Upper lobe of left lung (tissue), 6 donors: ENCODE measurements around the gene ZSWIM6. TPM values are rescaled to one million over a fixed set of nuclear protein-coding genes. Genes with fewer than 3 reads are reported as not detected.

Experiments
- ATAC-seq, 2 donors: fragments of 200-7000 bp; cut with Tn5 transposase; one replicate each; pipeline ENCODE4 v1.9.1; 2022; ENCODE audit warnings: mild to moderate bottlenecking in 2 of 2, moderate library complexity in 2 of 2; ENCODE audit not compliant: low FRiP score in 2 of 2
- DNase-seq, 2 donors: peaks; one replicate each; pipeline ENCODE4 v3.0.0-alpha.2; 2019 to 2020
- H3K27ac ChIP-seq, 4 donors: fragments of 200-600 bp; sonication (generic); one replicate each; pipeline ENCODE4 v1.5.1; 2016 to 2019
- H3K27me3 ChIP-seq, 4 donors: fragments of 200-600 bp; sonication (generic); one replicate each; pipeline ENCODE4 v1.5.1; 2017 to 2019
- H3K36me3 ChIP-seq, 4 donors: fragments of 200-600 bp; sonication (generic); one replicate each; pipeline ENCODE4 v1.5.1; 2016 to 2019
- H3K4me1 ChIP-seq, 4 donors: fragments of 200-600 bp; sonication (generic); one replicate each; pipeline ENCODE4 v1.5.1; 2018 to 2019
- H3K4me3 ChIP-seq, 4 donors: fragments of 200-600 bp; sonication (generic); one replicate each; pipeline ENCODE4 v1.5.1; 2017 to 2019; ENCODE audit warnings: mild to moderate bottlenecking in 2 of 4, moderate library complexity in 1 of 4
- H3K9me3 ChIP-seq, 4 donors: fragments of 200-600 bp; sonication (generic); one replicate each; pipeline ENCODE4 v1.5.1; 2018 to 2019
- CTCF ChIP-seq, 6 experiments: fragments of 450-650 bp in 4 of 6; fragments of 200-600 bp in 2 of 6; sonication (generic) in 2 of 6; IDR thresholded peaks; one replicate each; pipeline ENCODE4 v1.5.1; 2016 to 2019; ENCODE audit warnings: antibody characterized with exemption in 6 of 6
- EP300 ChIP-seq, 4 donors: sonication (generic); formaldehyde crosslinking; IDR thresholded peaks; one replicate each; pipeline ENCODE4 v1.5.1; 2017; ENCODE audit warnings: antibody characterized with exemption in 4 of 4, control low read depth in 2 of 4
- POLR2A ChIP-seq, 4 donors: fragments of 450-650 bp; IDR thresholded peaks; one replicate each; pipeline ENCODE4 v1.5.1; 2016 to 2017; ENCODE audit warnings: antibody characterized with exemption in 4 of 4, mild to moderate bottlenecking in 2 of 4
- POLR2AphosphoS5 ChIP-seq, 2 donors: sonication (generic); formaldehyde crosslinking; IDR thresholded peaks; one replicate each; pipeline ENCODE4 v1.5.1; 2017; ENCODE audit warnings: antibody characterized with exemption in 2 of 2
- WGBS, 2 donors: methylation state at CpG; one replicate each; pipeline ENCODE4 v1.1.5; 2017 to 2018; 5-methylcytosine and 5-hydroxymethylcytosine counted together
- total RNA-seq, 6 donors: library from RNA; depleted of rRNA in 4 of 6; stranded (reverse); fragments of >200 nt in 4 of 6; gene quantifications; one replicate each; pipeline versions ENCODE4 v1.1.0 to v1.2.1, GENCODE V29; 2016 to 2021
- donor health status: DM: no; HTN: no; CAD: no; lungs with moderate emphysema.
- donor health status: DM: no; HTN: yes; CAD: no; lungs with severe emphysema.

The ZSWIM6 gene
- total RNA-seq, 6 donors from 2014 or later: 10.5 to 22.3 (median 15.7) TPM

DNA sequence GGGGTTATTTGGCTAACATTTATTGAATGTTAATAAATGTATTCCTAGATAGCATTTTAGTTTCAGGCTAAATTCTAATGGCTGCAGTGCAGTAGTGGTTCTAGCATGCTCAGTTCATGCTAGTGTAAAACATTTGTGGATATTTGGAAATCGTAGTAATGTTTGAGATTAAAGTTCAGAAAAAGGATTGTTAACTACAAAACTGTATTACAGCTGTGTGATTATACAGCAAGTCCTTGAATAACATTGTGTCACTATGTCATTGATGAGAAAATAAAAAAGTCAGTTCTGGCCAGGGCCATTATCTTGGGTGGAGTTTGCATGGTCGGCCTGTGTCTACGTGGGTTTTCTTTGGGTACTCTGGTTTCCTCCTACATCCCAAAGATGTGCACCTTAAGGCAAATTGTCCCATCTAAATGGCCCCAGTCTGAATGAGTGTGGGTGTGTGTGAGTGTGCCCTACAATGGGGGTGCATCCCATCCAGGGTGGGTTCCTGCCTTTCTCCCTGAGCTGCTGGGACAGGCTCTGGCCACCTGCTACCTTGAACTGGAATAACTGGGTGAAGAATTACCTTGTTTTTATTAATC is 8.8 kb downstream of the ZSWIM6 start:
- no peak for ATAC-seq

GRCh38 chr5:61342071-61342501 is 10.0 kb downstream of the ZSWIM6 start:
- H3K9me3 ChIP-seq: no peaks in the 10 kb centered on the region
- H3K4me3 ChIP-seq: no peak overlapping the region
- H3K27ac ChIP-seq: no peak overlapping the region
- TF ChIP-seq CTCF (IDR thresholded peaks at IDR 0.05): no peak
- no peak for TF ChIP-seq POLR2AphosphoS5 (IDR thresholded peaks at IDR 0.05)
- TF ChIP-seq EP300 (IDR thresholded peaks at IDR 0.05): no peak
- no peak for TF ChIP-seq POLR2A (IDR thresholded peaks at IDR 0.05)
- WGBS, 2 donors: 70 to 77% methylated on average over 3 to 4 of the region's 4 CpGs
- no peaks in the 10 kb centered on the region for H3K36me3 ChIP-seq
- DNase-seq: no peak
- H3K4me1 ChIP-seq: peaks cover 10 to 46% (median 21%) of the 10 kb centered on the region in 4 donors
- no peaks in the 10 kb centered on the region for H3K27me3 ChIP-seq
- ATAC-seq: peak in 1 of 2 donors; percentile 57

More for the DNA sequence above, 8.8 kb downstream of the ZSWIM6 start:
- no peaks in the 10 kb centered on the region for H3K9me3 ChIP-seq
- WGBS, 2 donors: 69 to 80% methylated on average over 3 of the region's 3 CpGs
- H3K4me1 ChIP-seq: peaks cover 12 to 47% (median 19%) of the 10 kb centered on the region in 4 donors
- no peak overlapping the region for H3K27ac ChIP-seq
- no peaks in the 10 kb centered on the region for H3K27me3 ChIP-seq
- H3K36me3 ChIP-seq: no peaks in the 10 kb centered on the region
- TF ChIP-seq CTCF (IDR thresholded peaks at IDR 0.05) (no peak), POLR2A (IDR thresholded peaks at IDR 0.05) (no peak), POLR2AphosphoS5 (IDR thresholded peaks at IDR 0.05) (no peak), EP300 (IDR thresholded peaks at IDR 0.05) (no peak)
- DNase-seq: no peak
- no peak overlapping the region for H3K4me3 ChIP-seq

DNA sequence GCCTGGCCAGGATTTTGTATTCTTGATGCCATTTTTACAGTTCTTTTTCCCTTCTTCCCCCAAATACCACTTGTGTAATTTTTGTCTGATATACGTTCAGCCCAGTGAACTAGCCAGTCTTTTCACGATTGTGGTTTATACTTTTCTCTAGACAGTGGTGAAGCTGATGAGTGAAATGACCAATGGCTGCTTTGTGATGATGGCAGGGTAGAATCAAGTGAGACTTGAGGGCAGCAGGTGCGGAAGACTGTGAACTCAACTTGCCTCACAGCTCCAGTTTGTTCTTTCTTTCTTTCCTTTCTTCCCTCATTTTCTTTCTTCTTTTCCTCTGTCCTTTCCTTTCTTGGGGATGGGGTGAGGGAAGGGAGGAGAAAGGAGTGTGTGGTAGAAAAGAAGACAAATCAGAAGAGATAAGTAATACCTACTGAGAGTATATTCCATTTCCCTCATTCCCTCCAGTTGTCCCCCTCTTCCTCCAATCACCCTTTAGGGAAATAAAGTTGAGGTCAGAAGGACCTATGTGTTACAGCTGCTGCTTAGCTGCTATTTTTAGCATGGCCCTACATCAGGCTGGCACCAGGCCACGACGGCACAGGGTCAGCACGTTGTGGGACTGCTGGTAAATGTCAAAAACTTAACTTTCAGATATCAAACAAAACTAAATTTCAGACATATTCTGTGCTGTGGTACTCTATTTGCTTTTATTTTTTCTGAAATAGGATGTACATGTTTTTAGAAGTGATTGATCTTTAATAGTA is 12.3 kb downstream of the ZSWIM6 start:
- H3K36me3 ChIP-seq: no peaks in the 10 kb centered on the region
- H3K27me3 ChIP-seq: no peaks in the 10 kb centered on the region
- ATAC-seq (peak in 1 of 2 donors; percentile 28), DNase-seq (peak in 1 of 2 donors; percentile 52)
- TF ChIP-seq POLR2AphosphoS5 (IDR thresholded peaks at IDR 0.05) (no peak), CTCF (IDR thresholded peaks at IDR 0.05) (no peak), EP300 (IDR thresholded peaks at IDR 0.05) (no peak), POLR2A (IDR thresholded peaks at IDR 0.05) (no peak)
- no peaks in the 10 kb centered on the region for H3K9me3 ChIP-seq
- H3K4me3 ChIP-seq: no peak overlapping the region
- H3K4me1 ChIP-seq: peaks cover 10 to 50% (median 25%) of the 10 kb centered on the region in 4 donors
- WGBS, 2 donors: 55 to 59% methylated on average over 6 of the region's 6 CpGs
- H3K27ac ChIP-seq: no peak overlapping the region

GRCh38 chr5:61346511-61346910 is 14.5 kb downstream of the ZSWIM6 start:
- Histone ChIP-seq H3K36me3 (no peaks in the 10 kb centered on the region), H3K27me3 (no peaks in the 10 kb centered on the region), H3K27ac (no peak overlapping the region), H3K4me1 (peaks cover 9 to 41% (median 23%) of the 10 kb centered on the region in 4 donors), H3K9me3 (no peaks in the 10 kb centered on the region), H3K4me3 (no peak overlapping the region)
- WGBS, 2 donors: 67 to 68% methylated on average over 2 of the region's 2 CpGs
- ATAC-seq (no peak), DNase-seq (no peak)
- TF ChIP-seq CTCF (IDR thresholded peaks at IDR 0.05) (no peak), POLR2A (IDR thresholded peaks at IDR 0.05) (no peak), POLR2AphosphoS5 (IDR thresholded peaks at IDR 0.05) (no peak), EP300 (IDR thresholded peaks at IDR 0.05) (no peak)
